H1 (cell line): ENCODE results near the gene ERC1.

ENCODE experiments used
- ATF3 ChIP-seq: IDR thresholded peaks from 2 replicates; pipeline ENCODE4 v1.6.1; 2011; ENCODE audit warnings: low read depth, mild to moderate bottlenecking, low read length; ENCODE audit not compliant: insufficient read depth
- CREB1 ChIP-seq: IDR thresholded peaks from 2 replicates; pipeline ENCODE4 v1.6.1; 2012; ENCODE audit warnings: inconsistent platforms
- CTCF ChIP-seq, 3 experiments: IDR thresholded peaks; 1 replicate in 2 of 3; 2 replicates in 1 of 3; pipeline versions ENCODE4 v1.5.1 to v1.6.1; 2011; ENCODE audit warnings: low read length in 3 of 3, mild to moderate bottlenecking in 3 of 3, inconsistent platforms in 2 of 3, low read depth in 1 of 3, moderate library complexity in 1 of 3; ENCODE audit not compliant: insufficient read depth in 1 of 3; ENCODE audit errors: control extremely low read depth in 1 of 3
- EGR1 ChIP-seq: IDR thresholded peaks from 2 replicates; pipeline ENCODE4 v1.6.1; 2011; ENCODE audit warnings: low read depth, low read length, borderline replicate concordance
- EP300 ChIP-seq, 2 experiments: IDR thresholded peaks; 1 replicate in 1 of 2; 2 replicates in 1 of 2; pipeline ENCODE4 v1.6.1; 2011 to 2012; ENCODE audit warnings: low read depth in 2 of 2, low read length in 2 of 2, mild to moderate bottlenecking in 2 of 2, borderline replicate concordance in 1 of 2, inconsistent platforms in 1 of 2, moderate library complexity in 1 of 2
- EZH2 ChIP-seq: fragments of 200-600 bp; sonication (generic); IDR thresholded peaks from 2 replicates; pipeline ENCODE4 v1.7.1; 2012; ENCODE audit warnings: low read depth, mild to moderate bottlenecking, moderate library complexity, low read length, inconsistent platforms; ENCODE audit not compliant: severe bottlenecking
- MAFK ChIP-seq: IDR thresholded peaks from 2 replicates; pipeline ENCODE4 v1.6.1; 2012; ENCODE audit warnings: low read depth, mild to moderate bottlenecking, improper control_type of control experiment, low read length
- PHF8 ChIP-seq: fragments of 200-600 bp; sonication (generic); conservative IDR thresholded peaks from 2 replicates; pipeline ENCODE4 v1.7.1; 2012; ENCODE audit warnings: low read depth, mild to moderate bottlenecking, inconsistent platforms, low read length, moderate library complexity
- POLR2AphosphoS5 ChIP-seq: IDR thresholded peaks from 2 replicates; pipeline ENCODE4 v1.6.1; 2011; ENCODE audit warnings: low read depth, low read length
- RNF2 ChIP-seq: fragments of 200-900, 300-1000 bp; sonication (generic); IDR thresholded peaks from 2 replicates; pipeline ENCODE4 v1.7.1; 2016; ENCODE audit warnings: borderline replicate concordance, low read depth, mild to moderate bottlenecking, antibody characterized with exemption, low read length; ENCODE audit not compliant: poor library complexity, severe bottlenecking; ENCODE audit errors: missing control alignments
- TAF1 ChIP-seq: IDR thresholded peaks from 2 replicates; pipeline ENCODE4 v1.6.1; 2011; ENCODE audit warnings: mild to moderate bottlenecking, low read depth, low read length
- USF2 ChIP-seq: IDR thresholded peaks from 2 replicates; pipeline ENCODE4 v1.6.1; 2011; ENCODE audit warnings: low read length, improper control_type of control experiment

GRCh38 chr12:1466481-1467154, 475.6 kb downstream of the ERC1 start:
- TF ChIP-seq EZH2, result no peak
- no peak for TF ChIP-seq PHF8
- TF ChIP-seq ATF3, result no peak
- no peak for TF ChIP-seq CTCF (IDR thresholded peaks at IDR 0.05; ENCODE audit: control extremely low read depth in 1 of 3, insufficient read depth in 1 of 3, low read depth in 1 of 3, low read length in 3 of 3)
- no peak for TF ChIP-seq CREB1
- TF ChIP-seq POLR2AphosphoS5, result no peak
- no peak for TF ChIP-seq MAFK
- no peak for TF ChIP-seq RNF2
- no peak for TF ChIP-seq USF2
- TF ChIP-seq TAF1, result no peak
- TF ChIP-seq EP300 (IDR thresholded peaks at IDR 0.05; ENCODE audit: borderline replicate concordance in 1 of 2, low read depth in 2 of 2, low read length in 2 of 2), result no peak
- TF ChIP-seq EGR1, result no peak
